H1 (cell line): Measurements from ENCODE around the gene LOX. TPM values are rescaled to one million over a fixed set of nuclear protein-coding genes. Genes with fewer than 3 reads are reported as not detected.

Experiments used
- CBX8 ChIP-seq: fragments of 300-800, 300-1000 bp; sonication (generic); IDR thresholded peaks from 2 replicates; pipeline ENCODE4 v1.7.1; 2016; ENCODE audit warnings: low read depth, low read length, borderline replicate concordance
- NRF1 ChIP-seq: IDR thresholded peaks from 2 replicates; pipeline ENCODE4 v1.6.1; 2011; ENCODE audit warnings: mild to moderate bottlenecking, low read depth, low read length, improper control_type of control experiment
- TBP ChIP-seq: IDR thresholded peaks from 2 replicates; pipeline ENCODE4 v1.6.1; 2011; ENCODE audit warnings: low read depth, low read length, improper control_type of control experiment
- polyA plus RNA-seq, 7 experiments: library from polyadenylated mRNA; depleted of rRNA in 3 of 7; stranded (reverse) in 5 of 7; unstranded in 2 of 7; fragments of >200 nt in 5 of 7; fragments of 200-250 nt in 2 of 7; gene quantifications; 1 replicate in 5 of 7; 2 replicates in 1 of 7; 4 replicates in 1 of 7; pipeline versions ENCODE4 v1.2.1 to v1.2.3, GENCODE V29; 2011 to 2013; ENCODE audit warnings: missing spikeins in 2 of 7, mixed read lengths in 2 of 7
- total RNA-seq: library from RNA; stranded (reverse); fragmentation: NEBNext Ultra II Directional; extraction: Animal tissue kit (Norgen Biotek cat#: 25700); gene quantifications from 2 replicates; pipeline ENCODE4 v1.2.1, GENCODE V29; 2021

The LOX gene
- total and polyA plus RNA-seq, 2 of the 8 experiments (the other 6 are each of a cell fraction or from before 2014, with no cell fraction given) = 1.1 to 2.2 TPM

DNA sequence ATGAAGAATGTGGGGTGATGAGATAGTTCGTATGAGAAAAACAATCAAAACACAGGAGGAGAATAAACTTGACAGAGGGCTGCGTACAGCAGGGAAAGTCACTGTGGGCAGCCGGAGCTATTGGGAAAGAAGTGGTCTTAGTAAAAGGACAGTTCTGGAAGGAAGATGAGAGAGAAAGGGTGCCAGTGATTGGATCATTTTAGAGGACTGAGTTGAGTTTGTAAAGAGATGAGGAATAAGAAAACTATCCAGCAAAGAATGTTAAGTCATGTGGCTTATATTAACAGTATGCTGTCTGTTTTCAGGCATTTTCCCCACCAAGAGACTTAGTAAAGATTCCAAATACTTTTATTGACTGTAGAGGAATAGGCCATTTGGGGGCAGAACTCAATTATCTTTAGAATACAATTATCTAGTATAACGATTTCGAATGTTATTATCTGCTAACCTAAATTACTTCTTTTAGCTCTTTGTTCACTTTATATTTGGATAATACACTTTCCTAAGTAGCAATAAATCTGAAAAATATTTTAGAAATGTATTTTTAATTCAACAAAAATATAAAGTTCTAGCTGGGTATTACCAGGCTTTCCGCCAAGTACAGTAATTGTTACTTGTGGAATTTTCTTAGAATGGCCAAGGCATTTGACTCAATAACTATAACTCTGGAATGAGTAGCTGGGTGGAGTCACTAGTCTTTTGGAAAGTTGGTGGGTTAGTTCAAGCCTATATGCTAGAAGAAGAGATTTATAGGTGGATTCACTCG lies 15.5 kb upstream of the LOX start (continued):
- TF ChIP-seq NRF1 (no peak), CBX8 (no peak), TBP (no peak)
